Lung (tissue), 12 donors: ENCODE results near the gene SPNS2. TPM values are rescaled to one million over a fixed set of nuclear protein-coding genes. Genes with fewer than 3 reads are reported as not detected.

Experiments used
- ATAC-seq: fragments of 200-7000 bp; cut with Tn5 transposase; one replicate; pipeline ENCODE4 v1.9.1; 2020; ENCODE audit warnings: moderate number of reproducible peaks; ENCODE audit not compliant: insufficient read depth, low FRiP score
- DNase-seq, 3 donors: peaks; one replicate each; pipeline ENCODE4 v3.0.0-alpha.2; 2013 to 2017
- H3K27ac ChIP-seq, 2 donors: one replicate each; pipeline ENCODE4 v1.5.1; 2013; ENCODE audit warnings: mild to moderate bottlenecking in 2 of 2, moderate library complexity in 2 of 2, control low read depth in 1 of 2, inconsistent platforms in 1 of 2, low read depth in 1 of 2, low read length in 1 of 2
- H3K27me3 ChIP-seq, 3 donors: one replicate each; pipeline ENCODE4 v1.5.1; 2013; ENCODE audit warnings: low read length in 2 of 3; ENCODE audit not compliant: control insufficient read depth in 3 of 3, insufficient read depth in 3 of 3
- H3K36me3 ChIP-seq, 4 donors: one replicate each; pipeline ENCODE4 v1.5.1; 2013; ENCODE audit warnings: low read length in 4 of 4, mild to moderate bottlenecking in 1 of 4, moderate library complexity in 1 of 4; ENCODE audit not compliant: control insufficient read depth in 4 of 4, insufficient read depth in 4 of 4
- H3K4me1 ChIP-seq, 5 donors: one replicate each; pipeline ENCODE4 v1.5.1; 2013; ENCODE audit warnings: low read length in 5 of 5, mild to moderate bottlenecking in 2 of 5, moderate library complexity in 1 of 5; ENCODE audit not compliant: control insufficient read depth in 5 of 5, insufficient read depth in 5 of 5
- H3K4me3 ChIP-seq: one replicate; pipeline ENCODE4 v1.5.1; 2013; ENCODE audit warnings: mild to moderate bottlenecking, control low read depth, moderate library complexity
- H3K9ac ChIP-seq, 2 donors: one replicate each; pipeline ENCODE4 v1.5.1; 2013; ENCODE audit warnings: low read length in 2 of 2, control low read depth in 1 of 2; ENCODE audit not compliant: insufficient read depth in 1 of 2
- H3K9me3 ChIP-seq, 4 donors: one replicate each; pipeline ENCODE4 v1.5.1; 2013; ENCODE audit warnings: low read length in 3 of 4, mild to moderate bottlenecking in 1 of 4, moderate library complexity in 1 of 4; ENCODE audit not compliant: control insufficient read depth in 4 of 4, insufficient read depth in 3 of 4
- CTCF ChIP-seq: IDR thresholded peaks from 2 replicates; pipeline ENCODE4 v1.5.1; 2012; ENCODE audit warnings: mild to moderate bottlenecking; ENCODE audit errors: control extremely low read depth, extremely low read depth
- WGBS, 2 donors: extraction: QIAGEN DNeasy Blood & Tissue Kit; methylation state at CpG; one replicate each; pipeline ENCODE4 v1.1.7; 2013; 5-methylcytosine and 5-hydroxymethylcytosine counted together
- polyA plus RNA-seq, 2 donors: library from polyadenylated mRNA; stranded (reverse); fragments of 200-250 nt; gene quantifications; one replicate each; pipeline ENCODE4 v1.2.1, GENCODE V29; 2013
- total RNA-seq, 2 donors: library from RNA; depleted of rRNA in 1 of 2; stranded (reverse); fragments of >200 nt in 1 of 2; gene quantifications; one replicate each; pipeline ENCODE4 v1.2.1, GENCODE V29; 2014 to 2021
- donor health status: control.
- donor health status: control.
- donor health status: Bipolar disorder and iron deficiency.
- donor health status: healthy.
- donor health status: DM: yes; HTN: yes; CAD: no.

Gene SPNS2
- total and polyA plus RNA-seq, 4 donors = 26.8 to 60.1 (median 42.5) TPM

DNA sequence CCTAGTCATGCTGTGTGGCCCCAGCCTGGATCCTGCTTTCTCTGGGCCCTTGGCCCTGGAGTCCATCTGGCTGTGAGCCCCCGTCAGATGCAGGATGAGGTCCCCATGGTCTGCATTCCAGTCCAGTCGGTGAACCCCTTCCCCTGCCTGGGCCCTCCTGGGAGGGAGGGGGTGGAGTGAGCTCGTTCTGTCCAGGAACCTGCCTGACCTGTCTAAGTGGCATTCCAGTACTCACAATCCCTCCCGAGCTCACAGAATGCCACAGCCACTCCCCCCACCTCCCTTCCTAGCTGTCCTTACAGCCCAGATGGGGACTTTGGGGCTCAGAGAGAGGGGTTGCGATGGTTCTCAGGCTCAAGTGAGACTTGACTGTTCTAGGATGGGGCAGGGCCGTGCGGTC lies 15.5 kb downstream of the SPNS2 start:
- TF ChIP-seq CTCF = no peak
- no peaks in the 10 kb centered on the region for H3K9me3 ChIP-seq
- no peaks in the 10 kb centered on the region for H3K27me3 ChIP-seq
- DNase-seq (peak; percentile 74 to 88 (median 85)), ATAC-seq (no peak)
- no peak overlapping the region for H3K4me3 ChIP-seq
- peak overlapping the region in 1 of 2 donors; percentile 26 for H3K9ac ChIP-seq
- 67 to 80% methylated on average over 7 of the region's 7 CpGs for WGBS, 2 donors
- peak overlapping the region in 1 of 2 donors; percentile 88 for H3K27ac ChIP-seq
- H3K4me1 ChIP-seq = peaks cover 0 to 57% (median 29%) of the 10 kb centered on the region in 5 donors
- H3K36me3 ChIP-seq = no peaks in the 10 kb centered on the region

- 84 to 92% methylated on average over 10 to 11 of the region's 11 CpGs for WGBS, 2 donors
- Histone ChIP-seq H3K27me3 (no peaks in the 10 kb centered on the region), H3K9me3 (no peaks in the 10 kb centered on the region), H3K36me3 (no peaks in the 10 kb centered on the region), H3K9ac (no peak overlapping the region), H3K4me3 (no peak overlapping the region), H3K27ac (peak overlapping the region in 1 of 2 donors; percentile 88), H3K4me1 (peaks cover 0 to 55% (median 34%) of the 10 kb centered on the region in 5 donors)
- DNase-seq (no peak), ATAC-seq (no peak)
- TF ChIP-seq CTCF = no peak
These were observed 16.1 kb downstream of the SPNS2 start for GRCh38 chr17:4514779-4515178.

DNA sequence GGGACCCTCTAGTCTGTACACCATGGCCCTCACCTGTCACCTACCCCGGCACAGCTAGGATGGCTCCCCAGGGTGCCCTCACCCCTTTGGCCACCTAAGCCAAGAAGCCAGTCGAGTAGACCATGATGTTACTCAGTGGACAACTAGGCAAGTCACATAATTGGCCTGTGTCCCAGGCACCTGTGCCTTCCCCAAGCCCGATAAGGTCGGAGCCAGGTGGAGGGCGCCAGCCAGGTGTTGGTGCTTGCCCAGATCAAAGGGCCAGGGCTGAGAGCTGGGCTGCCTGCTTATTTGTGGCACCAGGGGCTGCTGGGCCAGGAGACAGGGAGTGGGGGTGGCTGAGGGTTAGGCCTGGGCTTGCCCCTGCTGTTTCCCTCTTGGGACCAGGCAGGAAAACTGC lies 16.8 kb downstream of the SPNS2 start:
- Histone ChIP-seq H3K4me1 (peaks cover 0 to 62% (median 41%) of the 10 kb centered on the region in 5 donors), H3K9me3 (no peaks in the 10 kb centered on the region), H3K4me3 (no peak overlapping the region), H3K36me3 (no peaks in the 10 kb centered on the region), H3K27me3 (no peaks in the 10 kb centered on the region), H3K27ac (peak overlapping the region in 1 of 2 donors; percentile 88), H3K9ac (no peak overlapping the region)
- TF ChIP-seq CTCF = no peak
- WGBS, 2 donors = 71 to 93% methylated on average over 5 of the region's 5 CpGs
- no peak for DNase-seq
- ATAC-seq = no peak

DNA sequence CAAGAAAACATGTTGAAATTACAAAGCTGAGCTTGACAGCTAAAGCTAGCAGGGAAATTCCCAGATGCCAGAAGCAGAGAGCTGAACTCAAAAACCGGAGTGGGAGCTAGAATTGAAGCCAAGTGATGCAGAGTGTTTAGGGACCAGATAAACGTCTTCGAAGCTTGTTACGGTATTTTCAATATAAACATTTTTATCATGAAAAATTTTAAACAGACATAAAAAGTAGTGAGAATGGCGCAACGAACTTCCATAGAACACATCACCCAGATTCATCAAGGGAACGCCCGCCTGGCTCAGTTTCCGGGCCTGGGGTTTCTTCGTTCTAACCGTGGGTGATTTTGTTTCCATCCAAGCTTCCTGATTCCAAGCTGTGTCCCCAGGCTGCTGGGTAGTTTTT lies 18.1 kb downstream of the SPNS2 start:
- ATAC-seq (no peak), DNase-seq (peak; percentile 76 to 95 (median 91))
- WGBS, 2 donors = 55 to 64% methylated on average over 11 of the region's 11 CpGs
- H3K36me3 ChIP-seq = no peaks in the 10 kb centered on the region
- H3K9ac ChIP-seq = peak overlapping the region in 1 of 2 donors; percentile 17
- H3K27me3 ChIP-seq = no peaks in the 10 kb centered on the region
- no peak overlapping the region for H3K4me3 ChIP-seq
- peaks cover 0 to 54% (median 46%) of the 10 kb centered on the region in 5 donors for H3K4me1 ChIP-seq
- H3K9me3 ChIP-seq = no peaks in the 10 kb centered on the region
- no peak for TF ChIP-seq CTCF
- H3K27ac ChIP-seq = peak overlapping the region in 1 of 2 donors; percentile 81
